ENCODE data around the gene CYP2C18. TPM values are rescaled to one million over a fixed set of nuclear protein-coding genes. Genes with fewer than 3 reads are reported as not detected.

The CYP2C18 gene
- total RNA-seq, 1 experiment from 2014 or later, result 0.17 TPM

- H3K9me2 ChIP-seq (ENCODE audit: insufficient read depth), result no peaks in the 10 kb centered on the region
- DNase-seq (ENCODE audit: low read depth, low spot score) (no peak), ATAC-seq (no peak)
- H3K27me3 ChIP-seq (ENCODE audit: insufficient read depth, low read length), result no peaks in the 10 kb centered on the region
- H3K9ac ChIP-seq (ENCODE audit: low read length), result no peak overlapping the region
- H3K27ac ChIP-seq (ENCODE audit: low read depth, low read length), result no peak overlapping the region
- RAD21 ChIA-PET (ENCODE audit: low non-redundant PET in 1 of 2, low total read pairs in 2 of 2, uncharacterized antibody in 2 of 2, unreplicated experiment in 2 of 2), result no interaction called here
- intact Hi-C loops (cut with micrococcal nuclease), result no loop called here
- TF ChIP-seq YY1 (IDR thresholded peaks at IDR 0.05; ENCODE audit: extremely low read depth, insufficient replicate concordance, low read depth, low read length) (no peak), CBX3 (IDR thresholded peaks at IDR 0.05; ENCODE audit: low read depth) (no peak), ZFX (IDR thresholded peaks at IDR 0.05) (no peak), EZH2 (IDR thresholded peaks at IDR 0.05) (no peak), RAD21 (IDR thresholded peaks at IDR 0.05; ENCODE audit: low read depth) (no peak), CEBPB (IDR thresholded peaks at IDR 0.05; ENCODE audit: low read depth) (no peak), CTCF (IDR thresholded peaks at IDR 0.05 in 2 of 3, conservative IDR thresholded peaks at IDR 0.05 in 1 of 3; ENCODE audit: borderline replicate concordance in 1 of 3, insufficient read depth in 1 of 3, low read depth in 2 of 3, low read length in 2 of 3) (no peak), SP1 (IDR thresholded peaks at IDR 0.05; ENCODE audit: low read depth) (no peak), ZNF274 (IDR thresholded peaks at IDR 0.05; ENCODE audit: low read depth, low read length) (no peak), POLR2A (IDR thresholded peaks at IDR 0.05; ENCODE audit: borderline replicate concordance, extremely low read depth, insufficient read depth, insufficient read length) (no peak), SRF (IDR thresholded peaks at IDR 0.05; ENCODE audit: low read depth) (no peak), POLR2AphosphoS5 (IDR thresholded peaks at IDR 0.05; ENCODE audit: low read depth, low read length) (no peak), EZH2phosphoT487 (IDR thresholded peaks at IDR 0.05; ENCODE audit: borderline replicate concordance) (no peak), TCF7L2 (IDR thresholded peaks at IDR 0.05; ENCODE audit: borderline replicate concordance, extremely low read depth, insufficient read depth, insufficient read length) (no peak), ELF1 (IDR thresholded peaks at IDR 0.05; ENCODE audit: borderline replicate concordance, low read depth) (no peak), EGR1 (IDR thresholded peaks at IDR 0.05; ENCODE audit: low read depth) (no peak), FOSL1 (IDR thresholded peaks at IDR 0.05; ENCODE audit: low read depth) (no peak)
- TF ChIP-seq, protein P1, sequence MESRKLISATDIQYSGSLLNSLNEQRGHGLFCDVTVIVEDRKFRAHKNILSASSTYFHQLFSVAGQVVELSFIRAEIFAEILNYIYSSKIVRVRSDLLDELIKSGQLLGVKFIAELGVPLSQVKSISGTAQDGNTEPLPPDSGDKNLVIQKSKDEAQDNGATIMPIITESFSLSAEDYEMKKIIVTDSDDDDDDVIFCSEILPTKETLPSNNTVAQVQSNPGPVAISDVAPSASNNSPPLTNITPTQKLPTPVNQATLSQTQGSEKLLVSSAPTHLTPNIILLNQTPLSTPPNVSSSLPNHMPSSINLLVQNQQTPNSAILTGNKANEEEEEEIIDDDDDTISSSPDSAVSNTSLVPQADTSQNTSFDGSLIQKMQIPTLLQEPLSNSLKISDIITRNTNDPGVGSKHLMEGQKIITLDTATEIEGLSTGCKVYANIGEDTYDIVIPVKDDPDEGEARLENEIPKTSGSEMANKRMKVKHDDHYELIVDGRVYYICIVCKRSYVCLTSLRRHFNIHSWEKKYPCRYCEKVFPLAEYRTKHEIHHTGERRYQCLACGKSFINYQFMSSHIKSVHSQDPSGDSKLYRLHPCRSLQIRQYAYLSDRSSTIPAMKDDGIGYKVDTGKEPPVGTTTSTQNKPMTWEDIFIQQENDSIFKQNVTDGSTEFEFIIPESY (IDR thresholded peaks at IDR 0.05; ENCODE audit: extremely low read depth, insufficient replicate concordance, low read length), result no peak
- no peak overlapping the region for H3K4me3 ChIP-seq (replicated peaks in 1 of 2; ENCODE audit: low read depth in 1 of 2, low read length in 2 of 2)
- POLR2A ChIA-PET, result no interaction called here
- H3K4me1 ChIP-seq (ENCODE audit: control insufficient read depth in 1 of 2, insufficient read depth in 2 of 2, low read length in 2 of 2), result no peaks in the 10 kb centered on the region
- no peaks in the 10 kb centered on the region for H4K20me1 ChIP-seq (ENCODE audit: insufficient read depth)
- BruUV-seq (replicated peaks), result no TSS peak
- no peaks in the 10 kb centered on the region for H3K79me2 ChIP-seq (ENCODE audit: insufficient read depth, low read length)
- H3K9me3 ChIP-seq (ENCODE audit: control insufficient read depth in 1 of 2, insufficient read depth in 1 of 2, low read depth in 1 of 2, low read length in 2 of 2), result no peaks in the 10 kb centered on the region
- no peaks in the 10 kb centered on the region for H3K36me3 ChIP-seq (ENCODE audit: control insufficient read depth in 1 of 2, insufficient read depth in 2 of 2, low read length in 2 of 2)
- no peak overlapping the region for H2AFZ ChIP-seq (ENCODE audit: low read depth, low read length, poor library complexity, severe bottlenecking)
- CTCF ChIA-PET, result no interaction called here
- H3K4me2 ChIP-seq (ENCODE audit: low read length), result no peak overlapping the region
Measured at GRCh38 chr10:94673614-94674321, 9.8 kb upstream of the CYP2C18 start.
